NCI-H2081 (cell line): ENCODE measurements around the gene SERPINA9.
"Not testable (repeated sequence)": the region's sequence is repeated elsewhere in the genome, so short reads cannot be mapped to it uniquely, and the experiment has no call there.

Experiments used
- DNase-seq, 2 experiments: peaks; one replicate each; lab custom pipeline; 2025; lab: John Stamatoyannopoulos, UW

The SERPINA9 gene, protein sequence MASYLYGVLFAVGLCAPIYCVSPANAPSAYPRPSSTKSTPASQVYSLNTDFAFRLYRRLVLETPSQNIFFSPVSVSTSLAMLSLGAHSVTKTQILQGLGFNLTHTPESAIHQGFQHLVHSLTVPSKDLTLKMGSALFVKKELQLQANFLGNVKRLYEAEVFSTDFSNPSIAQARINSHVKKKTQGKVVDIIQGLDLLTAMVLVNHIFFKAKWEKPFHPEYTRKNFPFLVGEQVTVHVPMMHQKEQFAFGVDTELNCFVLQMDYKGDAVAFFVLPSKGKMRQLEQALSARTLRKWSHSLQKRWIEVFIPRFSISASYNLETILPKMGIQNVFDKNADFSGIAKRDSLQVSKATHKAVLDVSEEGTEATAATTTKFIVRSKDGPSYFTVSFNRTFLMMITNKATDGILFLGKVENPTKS

GRCh38 chr14:94476023-94476422, at the start of gene SERPINA9:
Gene SERPINA9, minus strand, starts transcription at chr14:94476197. Its CDS starts 6,357 bp downstream, at chr14:94469840.
- no peak for DNase-seq

DNA sequence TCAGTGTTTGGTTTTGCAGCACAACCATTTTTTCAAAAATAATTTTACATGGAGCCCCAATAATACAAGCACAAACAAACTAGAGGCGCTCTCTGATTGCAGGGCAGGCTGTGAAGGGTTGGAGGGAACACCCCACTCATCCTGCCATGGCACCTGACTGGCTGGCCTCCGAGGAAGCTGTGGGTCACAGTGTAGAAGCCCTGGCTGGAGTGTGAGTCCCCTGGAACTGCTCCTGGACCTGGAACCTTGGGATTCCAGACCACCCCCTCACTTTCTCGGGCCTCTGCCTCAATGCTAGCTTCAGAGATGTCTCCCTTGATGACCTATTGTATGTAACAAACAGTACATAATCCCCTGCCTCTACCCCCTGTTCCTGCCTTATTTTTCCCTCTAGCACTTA, 48.1 kb upstream of the SERPINA9 start:
- no peak for DNase-seq

GRCh38 chr14:94523265-94523664, 47.3 kb upstream of the SERPINA9 start:
- no peak for DNase-seq

DNA sequence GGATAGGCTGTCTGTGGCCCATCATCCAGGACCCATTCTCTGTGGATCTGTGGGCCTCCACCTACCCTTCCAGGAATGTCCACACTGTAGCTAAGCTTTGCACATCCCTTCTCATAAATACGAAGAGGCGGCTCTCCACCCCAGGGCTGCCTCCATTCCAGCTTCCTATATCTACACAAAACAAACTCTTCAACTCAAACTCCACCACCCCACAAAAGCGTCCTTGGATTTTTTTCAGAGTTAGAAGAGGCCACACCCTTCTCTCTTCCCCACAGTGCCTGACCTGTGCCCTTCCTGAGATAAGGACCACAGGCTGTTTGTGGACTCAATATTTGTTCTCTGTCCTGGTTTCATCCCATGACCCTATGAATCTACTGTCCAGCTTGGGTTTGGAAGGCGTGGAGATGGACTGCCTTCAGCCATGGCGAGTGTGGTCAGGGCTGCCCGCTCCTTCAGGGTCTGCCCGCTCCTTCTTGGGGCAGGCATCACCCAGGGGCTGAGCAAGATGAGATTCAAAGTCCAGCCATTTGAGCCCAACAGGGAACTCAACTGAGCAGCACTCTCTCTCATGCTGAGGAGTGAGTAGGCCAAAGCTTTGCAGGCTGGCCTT, 46.2 kb upstream of the SERPINA9 start:
- no peak for DNase-seq

DNA sequence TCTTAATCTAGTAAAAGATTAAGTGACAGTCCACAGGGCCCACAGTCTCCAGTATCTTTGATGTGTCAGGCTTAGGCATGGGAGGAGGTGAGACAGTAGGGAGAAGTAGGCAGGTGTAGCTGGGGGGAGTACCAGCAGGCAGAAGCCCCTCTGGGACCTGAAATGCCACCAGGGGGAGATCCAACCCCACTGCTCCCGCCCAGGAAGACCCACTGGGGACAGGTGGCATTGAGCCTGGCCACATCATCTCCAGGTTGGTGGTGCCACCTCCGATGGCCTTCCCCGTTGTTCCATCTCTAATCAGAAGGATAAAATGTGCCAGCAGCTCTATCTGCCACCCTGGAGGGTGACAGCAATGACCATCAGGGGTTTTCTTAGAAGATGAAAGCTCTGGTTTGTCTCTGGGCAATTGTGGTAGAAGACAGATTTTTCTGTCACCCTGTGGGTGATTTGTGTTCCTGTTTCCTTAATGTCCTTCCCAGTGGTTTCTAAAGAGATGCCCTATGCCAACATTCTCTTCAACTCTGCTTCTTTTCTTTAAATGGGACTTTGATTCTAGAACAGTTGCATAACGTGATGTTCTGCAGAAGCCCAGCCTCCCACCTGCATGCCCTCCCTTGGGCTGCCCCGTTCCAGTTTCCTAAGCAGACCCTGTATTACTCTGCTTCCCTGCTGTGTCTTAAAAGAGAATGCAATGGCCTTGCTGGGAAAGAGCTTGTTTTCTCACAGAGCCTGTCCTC, 45.5 kb upstream of the SERPINA9 start:
- no peak for DNase-seq

DNA sequence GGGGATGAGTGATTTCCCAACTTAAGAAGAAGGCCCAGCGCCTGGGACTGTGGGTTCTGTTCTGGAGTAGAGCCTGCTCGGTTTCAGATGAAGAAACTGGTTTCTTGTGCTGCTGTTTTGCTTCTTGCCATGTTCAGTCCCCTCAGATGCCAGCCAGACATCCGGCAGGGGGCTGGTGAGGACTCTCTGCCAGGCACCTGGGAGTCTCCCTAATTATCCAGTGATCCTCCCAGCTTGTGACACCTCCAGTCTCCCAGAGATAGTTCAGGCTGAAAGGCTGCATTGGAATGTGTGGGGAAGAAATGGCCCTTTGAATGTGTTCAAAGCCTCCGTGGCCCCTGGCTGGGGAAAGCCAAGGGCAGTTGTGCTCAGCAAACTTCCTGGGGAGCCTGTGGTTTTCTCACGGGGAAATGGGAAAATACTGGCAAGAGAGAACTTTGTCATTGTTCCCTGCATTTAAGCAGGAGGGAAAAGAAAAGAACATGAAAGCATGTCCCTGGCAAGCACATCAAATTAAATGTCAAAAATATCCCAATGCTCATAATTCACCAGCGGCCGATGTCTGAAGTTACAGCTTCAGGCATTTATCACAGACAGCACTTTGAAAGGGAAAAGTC, 41.8 kb upstream of the SERPINA9 start:
- no peak for DNase-seq

DNA sequence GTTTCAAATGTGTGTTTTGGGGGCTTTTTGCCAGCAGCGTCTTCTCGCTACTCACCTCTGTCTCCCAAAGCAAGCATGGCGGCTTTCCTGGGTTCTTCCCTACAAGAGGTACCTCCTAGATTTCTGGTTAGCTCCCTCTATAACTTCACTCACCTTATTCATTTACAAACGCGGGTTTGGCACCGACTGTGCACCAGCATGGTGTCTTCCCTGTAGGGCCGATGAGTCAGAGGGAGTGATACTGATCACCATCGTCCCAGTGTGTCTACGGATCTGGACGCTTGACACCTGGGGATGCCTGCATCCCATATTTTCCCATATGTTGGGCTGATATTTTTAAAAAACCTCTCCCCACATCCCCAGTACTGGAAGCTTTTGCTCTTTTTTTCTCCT, 41.2 kb upstream of the SERPINA9 start:
- DNase-seq: no peak

DNA sequence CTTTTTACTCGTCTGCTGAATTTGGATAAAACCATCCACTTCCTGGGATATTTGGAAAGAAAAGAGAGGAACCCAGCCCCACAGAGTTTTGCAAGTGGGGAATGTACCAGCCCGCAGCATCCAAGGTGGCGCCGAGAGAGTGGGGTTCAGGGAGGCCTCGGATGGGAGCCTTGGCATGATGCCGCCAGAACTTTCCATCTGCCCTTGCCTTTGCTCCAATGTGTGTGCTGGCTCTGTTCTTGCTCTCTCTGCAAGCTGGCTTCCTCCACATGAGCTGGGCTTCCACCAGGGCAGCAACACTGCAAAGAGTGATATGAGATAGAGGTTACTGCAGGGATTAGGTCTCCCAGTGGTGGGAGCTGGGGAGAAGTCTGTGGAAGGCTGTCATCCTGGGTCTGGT, 39.9 kb upstream of the SERPINA9 start:
- DNase-seq: no peak

DNA sequence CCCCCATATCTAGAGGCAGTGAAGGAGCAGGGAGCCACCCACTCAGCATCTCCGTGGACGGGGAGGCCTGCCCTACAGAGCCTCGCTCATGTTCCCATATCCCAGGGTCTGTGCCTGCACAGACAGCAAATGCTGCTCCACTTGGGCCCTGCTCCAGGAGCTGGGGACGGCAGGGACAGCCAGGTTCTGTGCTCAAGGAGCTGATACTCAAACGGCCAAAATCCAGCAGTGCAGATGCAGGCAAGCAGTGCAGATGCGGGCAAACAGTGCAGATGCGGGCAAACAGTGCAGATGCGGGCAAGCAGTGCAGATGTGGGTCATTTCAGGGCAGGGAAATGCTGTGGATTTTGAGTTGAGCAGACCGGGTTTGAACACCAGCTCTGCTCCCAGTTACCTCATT, 39.4 kb upstream of the SERPINA9 start:
- DNase-seq: no peak

- DNase-seq: no peak
Measured at GRCh38 chr14:94514351-94514750, 38.4 kb upstream of the SERPINA9 start.

DNA sequence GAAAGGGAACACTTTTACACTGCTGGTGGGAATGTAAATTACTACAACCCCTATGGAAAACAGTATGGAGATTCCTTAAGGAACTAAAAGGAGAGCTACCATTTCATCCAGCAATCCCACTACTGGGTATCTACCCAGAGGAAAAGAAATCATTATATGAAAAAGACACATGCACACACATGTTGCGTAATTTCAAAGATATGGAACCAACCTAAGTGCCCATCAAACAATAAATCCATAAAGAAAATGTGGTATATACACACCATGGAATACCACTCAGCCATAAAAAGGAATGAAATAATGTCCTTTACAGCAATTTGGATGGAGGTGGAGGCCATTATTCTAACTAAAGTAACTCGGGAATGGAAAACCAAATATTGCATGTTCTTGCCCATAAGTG, 34.5 kb upstream of the SERPINA9 start:
- not testable (repeated sequence) for DNase-seq

DNA sequence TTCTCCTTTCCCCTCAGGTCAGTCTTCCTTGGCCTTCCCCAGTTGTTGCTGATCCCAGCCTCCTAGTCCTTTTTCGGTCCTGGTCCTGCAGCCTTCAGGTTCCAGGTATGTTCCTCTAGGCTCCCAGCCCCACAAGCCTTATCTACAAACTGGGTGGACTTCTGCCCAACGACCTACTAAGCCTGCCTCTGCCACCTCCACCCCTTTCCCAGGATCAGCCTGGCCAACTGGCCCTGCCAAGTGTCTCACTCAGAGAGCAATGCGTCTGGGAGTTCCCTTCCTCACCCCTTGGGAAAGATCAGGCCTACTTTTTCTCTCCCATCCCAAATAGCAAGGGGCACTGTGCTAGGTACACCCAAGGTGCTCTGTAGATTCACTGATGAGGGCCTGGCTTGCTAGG, 33.4 kb upstream of the SERPINA9 start, which contains the start of gene SERPINA12:
Gene SERPINA12, minus strand, starts transcription at position 114 of the 400 bp plus-strand sequence. CDS start 11,072 bp downstream, outside the sequence.
- no peak for DNase-seq

DNA sequence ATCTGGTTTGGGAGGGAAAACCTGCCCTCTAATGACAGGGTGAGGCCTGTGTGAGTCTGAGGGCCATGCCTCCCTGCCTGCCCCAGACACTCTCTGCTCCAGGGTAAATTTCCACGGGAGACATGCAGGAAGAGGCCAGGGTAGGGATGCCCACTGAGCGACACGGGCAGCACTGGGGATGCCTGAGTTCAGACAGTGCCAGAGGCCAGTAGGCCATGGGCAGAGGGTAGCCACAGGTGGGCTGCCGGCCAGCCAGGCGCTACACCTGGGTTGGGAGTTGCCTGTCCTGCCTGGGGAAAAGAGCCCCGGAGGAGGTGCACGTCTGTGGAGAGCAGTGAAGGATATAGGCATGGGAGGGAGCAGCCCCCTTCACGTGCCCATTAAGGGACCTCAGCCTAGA, 29.6 kb upstream of the SERPINA9 start:
- no peak for DNase-seq

DNA sequence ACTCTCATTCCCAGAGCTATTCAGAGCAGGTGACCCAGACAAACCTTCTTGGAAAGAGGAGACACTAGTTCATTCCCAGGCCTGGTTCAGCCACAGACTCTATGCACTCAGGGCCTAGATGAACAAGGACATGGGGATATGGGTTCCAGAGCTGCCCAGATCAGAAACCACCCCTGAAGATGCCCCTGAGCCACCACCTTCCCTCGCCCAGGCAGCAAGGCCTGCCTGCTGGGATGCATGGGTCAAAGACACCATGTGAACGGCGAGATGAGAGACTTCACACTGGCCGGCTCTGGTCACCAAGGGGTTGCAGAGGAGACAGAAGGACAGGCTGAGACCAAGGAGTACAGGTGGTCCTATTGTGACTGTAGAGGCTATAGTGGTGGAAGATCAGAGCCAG, 29.2 kb upstream of the SERPINA9 start:
- no peak for DNase-seq

DNA sequence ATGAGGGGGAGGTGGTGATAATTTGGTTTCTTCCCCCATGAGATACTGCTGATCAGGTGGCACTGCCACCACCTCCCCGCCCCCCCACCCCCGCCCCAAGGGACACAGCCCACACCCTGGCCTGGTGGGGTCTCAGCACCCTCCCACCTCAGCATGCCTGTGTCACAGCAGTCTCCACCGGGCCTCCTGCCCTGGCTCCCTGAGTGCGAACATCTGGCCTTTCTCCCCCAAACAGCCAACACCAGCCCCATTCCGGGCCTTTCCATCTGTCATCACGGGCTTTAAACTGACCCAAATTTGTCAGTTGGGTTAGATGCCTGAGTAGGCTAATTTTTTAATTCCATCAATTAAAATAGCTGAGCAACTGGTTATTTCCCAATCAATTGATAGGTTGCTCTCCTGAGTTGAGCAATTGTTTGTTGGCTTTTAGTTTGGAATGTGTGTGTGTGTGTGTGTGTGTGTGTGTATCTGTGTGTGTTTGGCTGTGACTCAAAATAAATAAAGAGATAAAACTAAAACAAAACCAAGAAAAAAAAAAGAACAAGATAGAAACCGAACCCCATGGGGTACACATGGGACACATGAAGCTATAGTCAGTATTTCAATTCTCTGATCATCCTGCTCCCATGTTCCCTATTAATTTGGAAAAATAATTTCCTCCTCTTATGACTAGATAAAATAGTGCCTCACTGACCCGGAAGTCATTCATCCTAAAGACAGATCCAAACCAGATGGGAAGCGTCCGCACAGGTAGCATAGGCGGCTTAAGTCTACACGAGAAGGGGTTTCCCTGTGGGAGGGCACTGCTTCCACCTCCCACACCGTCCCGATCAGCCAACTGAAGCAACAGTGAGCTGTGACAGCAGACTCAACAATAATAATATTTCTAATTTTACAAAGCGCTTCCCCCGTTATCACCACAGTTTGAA, 25.9 kb upstream of the SERPINA9 start:
- no peak for DNase-seq

DNA sequence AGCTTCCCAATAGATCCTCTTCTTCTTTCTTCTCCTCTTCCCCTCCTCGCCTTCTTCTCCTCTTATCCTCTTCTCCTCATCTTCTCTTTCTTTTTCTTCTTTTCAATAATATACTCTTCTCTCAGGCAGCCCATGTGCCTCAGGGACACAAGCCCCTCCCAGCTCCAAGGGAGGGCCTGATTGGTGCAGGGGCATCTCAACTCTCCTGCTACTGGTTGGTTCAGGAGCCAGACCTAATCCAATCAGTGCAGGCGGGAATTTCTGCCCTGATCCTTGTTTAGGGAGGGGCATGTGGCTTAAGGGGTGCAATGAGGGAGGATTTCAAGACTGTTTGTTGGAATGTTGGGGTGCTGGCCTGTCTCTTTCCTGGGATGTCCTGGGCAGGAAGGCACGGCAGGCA, 24.3 kb upstream of the SERPINA9 start:
- no peak for DNase-seq

DNA sequence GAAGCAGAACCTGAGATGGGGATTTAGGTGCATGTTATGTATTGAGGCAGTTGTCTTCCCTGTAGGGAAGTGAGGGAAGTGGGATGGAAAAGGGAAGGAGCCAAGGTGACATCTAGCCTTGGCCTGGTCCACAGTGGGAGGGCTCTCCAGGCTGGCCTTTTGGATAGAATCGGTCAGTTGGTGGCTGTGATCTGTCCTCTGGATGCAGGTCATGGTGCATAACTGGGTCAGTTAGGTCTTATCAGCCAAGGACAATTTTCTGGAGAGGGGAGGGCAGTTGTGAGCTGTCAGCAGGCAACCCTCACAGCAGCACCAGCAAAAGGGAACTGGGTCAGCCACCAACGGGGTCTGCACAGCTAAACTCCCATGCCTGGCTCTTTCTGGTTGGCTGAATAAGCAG, 23.7 kb upstream of the SERPINA9 start:
- DNase-seq: no peak

GRCh38 chr14:94498215-94498614, 22.2 kb upstream of the SERPINA9 start:
- DNase-seq: no peak

GRCh38 chr14:94494085-94494484, 18.1 kb upstream of the SERPINA9 start:
- no peak for DNase-seq

GRCh38 chr14:94491511-94491910, 15.5 kb upstream of the SERPINA9 start:
- no peak for DNase-seq

- no peak for DNase-seq
Measured at GRCh38 chr14:94489336-94489735, 13.3 kb upstream of the SERPINA9 start.
